ENCODE measurements around the gene CEACAM16.
"Not testable (repeated sequence)": the region's sequence is repeated elsewhere in the genome, so short reads cannot be mapped to it uniquely, and the experiment has no call there.

Gene CEACAM16

DNA sequence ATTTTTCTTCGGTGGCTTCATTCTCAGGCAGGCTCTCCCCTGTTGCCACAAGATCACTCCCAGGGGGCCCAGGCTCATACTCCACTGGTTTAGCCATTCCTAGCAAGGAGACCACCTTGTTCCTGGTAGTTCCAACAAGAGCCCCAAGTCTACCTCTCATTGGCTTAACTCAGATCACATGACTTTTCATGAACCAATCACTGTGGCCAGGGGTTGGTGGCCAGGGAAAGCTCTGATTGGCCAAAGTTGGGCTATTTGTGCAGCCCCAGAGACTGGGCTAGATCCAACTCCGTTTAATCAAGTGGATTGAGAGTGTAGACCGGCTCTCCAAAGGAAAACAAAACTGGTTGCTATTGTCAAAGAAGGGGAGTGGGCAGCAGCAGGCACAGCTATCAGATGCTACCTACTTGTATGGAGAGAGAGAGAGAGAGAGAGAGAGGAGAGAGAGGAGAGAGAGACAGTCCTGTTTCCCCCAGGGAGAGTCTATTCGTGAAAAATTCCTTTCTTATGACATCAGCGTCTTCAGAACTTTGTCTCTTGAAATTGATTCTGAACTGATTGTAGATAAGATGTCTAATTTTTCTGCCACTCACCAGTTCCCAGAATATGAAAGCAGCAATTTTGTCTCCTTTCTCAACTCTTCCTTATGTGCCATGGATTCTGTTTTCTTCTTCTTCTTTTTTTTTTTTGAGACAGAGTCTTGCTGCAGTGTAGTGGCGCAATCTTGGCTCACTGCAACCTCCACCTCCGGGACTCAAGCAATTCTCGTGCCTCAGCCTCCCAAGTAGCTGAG lies 21.7 kb upstream of the CEACAM16 start:
- peak in 3 of 4 experiments; percentile 30 to 52 (median 50) for DNase-seq

DNA sequence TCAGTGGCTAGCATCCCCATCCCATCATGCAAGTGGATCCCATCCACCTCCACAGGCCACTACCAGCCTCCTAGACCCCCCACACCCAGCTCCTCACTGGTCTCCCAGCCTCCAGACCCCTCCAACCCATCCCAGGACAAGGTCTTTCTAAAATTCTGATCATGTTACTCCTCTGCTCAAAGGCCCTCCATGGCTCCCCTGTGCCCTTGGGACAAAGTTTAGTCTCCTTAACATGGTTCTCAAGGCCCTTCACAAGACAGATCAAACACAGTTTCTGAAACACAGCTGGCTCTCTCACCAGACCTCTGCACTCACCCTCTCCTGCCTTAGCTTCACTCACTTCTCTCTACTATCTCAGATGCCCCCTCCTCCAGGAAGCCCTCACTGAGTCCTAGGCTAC lies 18.4 kb upstream of the CEACAM16 start:
- no peak for DNase-seq

DNA sequence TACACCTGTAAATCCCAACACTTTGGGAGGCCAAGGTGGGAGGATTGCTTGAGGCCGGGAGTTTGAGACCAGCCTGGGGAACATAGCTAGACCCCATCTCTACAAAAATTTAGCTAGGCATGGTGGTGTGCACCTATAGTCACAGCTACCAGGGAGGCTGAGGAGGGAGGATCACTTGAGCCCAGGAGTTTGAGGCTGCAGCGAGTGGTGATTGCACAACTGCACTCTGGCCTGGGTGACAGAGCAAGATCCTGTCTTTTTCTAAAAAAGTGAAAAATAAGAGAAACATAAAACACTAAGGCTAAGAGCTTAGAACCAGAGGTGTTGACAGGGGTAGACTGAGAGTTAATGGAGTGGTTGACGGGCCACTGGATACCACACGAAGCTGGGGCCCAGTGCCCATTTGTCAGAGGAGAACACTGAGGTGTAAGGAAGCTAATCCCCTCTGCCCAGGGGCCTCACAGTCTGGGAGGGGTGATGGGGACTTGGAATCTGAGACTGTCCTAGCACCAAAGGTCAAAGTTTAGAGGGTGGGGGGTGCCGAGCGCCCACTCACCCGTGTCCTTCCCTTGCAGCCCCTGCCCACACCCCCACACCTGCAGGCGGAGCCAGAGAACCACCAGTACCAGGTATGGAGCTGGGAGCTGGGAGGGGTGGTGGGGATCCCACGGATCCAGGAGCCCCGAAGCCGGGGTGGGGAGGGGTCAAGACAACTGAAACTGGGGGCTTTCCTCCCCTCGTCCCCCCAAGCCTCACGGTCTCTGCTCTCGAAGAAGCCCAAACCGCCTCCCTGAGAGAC lies 16.8 kb upstream of the CEACAM16 start:
- DNase-seq: no peak

DNA sequence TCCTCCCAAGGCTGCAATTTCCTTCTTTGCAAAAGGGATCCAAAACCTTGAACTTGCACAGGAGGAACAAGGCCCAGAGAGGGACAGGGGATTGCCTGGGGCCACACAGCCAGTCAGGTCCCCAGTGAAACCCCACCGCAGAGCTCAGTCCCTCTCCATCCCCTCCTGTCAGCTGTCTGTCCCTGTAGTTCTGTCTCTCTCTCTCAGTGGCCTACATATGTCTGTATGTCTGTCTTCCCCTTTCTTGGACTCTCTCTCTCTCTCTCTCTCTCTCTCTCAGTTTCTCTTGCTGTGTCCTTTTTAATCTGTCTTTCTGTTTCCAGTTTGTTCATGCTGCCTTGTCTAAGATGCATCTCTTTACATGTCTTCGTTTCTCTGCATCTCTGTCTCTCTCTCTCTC lies 16.1 kb upstream of the CEACAM16 start:
- peak in 3 of 4 experiments; percentile 19 to 41 (median 23) for DNase-seq

DNA sequence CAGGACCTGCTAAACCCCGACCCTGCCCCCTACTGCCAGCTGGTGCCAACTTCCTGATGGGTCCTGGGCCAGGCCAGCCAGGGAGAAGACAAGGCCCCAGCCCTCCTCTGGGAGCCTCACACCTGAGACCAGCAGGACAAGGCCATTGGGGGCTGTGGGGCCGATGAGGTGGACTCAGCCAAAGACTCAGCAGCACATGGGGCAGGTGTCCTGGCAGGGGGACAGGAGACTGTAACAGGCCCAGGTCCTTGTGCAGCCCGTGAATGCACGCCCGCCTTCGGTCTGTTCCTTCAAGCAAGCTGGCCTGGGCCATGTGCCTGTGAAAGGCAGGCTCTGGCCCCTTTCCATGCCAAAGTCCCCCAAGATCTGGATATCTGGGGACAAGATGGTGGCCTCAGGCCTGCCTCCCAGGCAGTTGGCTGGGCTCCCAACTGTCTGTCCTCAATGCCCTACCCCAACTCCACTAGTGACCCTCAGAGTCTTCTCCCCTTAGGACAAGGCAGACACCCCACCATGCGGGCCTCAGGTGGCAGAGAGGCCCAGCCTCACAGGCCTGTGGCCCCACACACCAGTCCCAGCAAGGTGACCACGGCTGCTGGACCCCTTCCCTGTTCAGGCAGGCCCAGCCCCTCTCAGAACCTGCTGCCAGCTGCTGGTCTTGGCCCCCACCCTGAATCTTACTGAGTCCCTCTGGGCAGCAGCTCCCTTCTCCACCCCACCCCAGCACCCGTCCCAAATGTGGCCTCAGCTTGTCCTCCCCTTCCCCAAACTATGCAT lies 15.3 kb upstream of the CEACAM16 start:
- DNase-seq: peak in 1 of 4 experiments; percentile 17

DNA sequence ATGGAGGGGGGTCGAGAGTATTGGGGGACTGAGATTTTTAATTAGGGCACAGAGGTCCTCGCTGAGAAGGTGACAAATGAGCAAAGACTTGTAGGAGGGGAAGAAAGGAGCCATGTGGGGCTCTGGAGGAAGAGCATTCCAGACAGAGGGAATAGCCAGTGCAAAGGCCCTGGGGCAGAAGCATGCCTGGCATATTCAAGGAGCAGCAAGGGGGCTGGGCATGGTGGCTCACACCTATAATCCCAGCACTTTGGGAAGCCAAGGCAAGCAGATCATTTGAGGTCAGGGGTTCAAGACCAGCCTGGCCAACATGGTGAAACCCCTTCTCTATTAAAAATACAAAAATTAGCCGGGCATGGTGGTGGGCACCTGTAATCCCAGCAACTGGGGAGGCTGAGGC lies 14.6 kb upstream of the CEACAM16 start:
- not testable (repeated sequence) for DNase-seq

DNA sequence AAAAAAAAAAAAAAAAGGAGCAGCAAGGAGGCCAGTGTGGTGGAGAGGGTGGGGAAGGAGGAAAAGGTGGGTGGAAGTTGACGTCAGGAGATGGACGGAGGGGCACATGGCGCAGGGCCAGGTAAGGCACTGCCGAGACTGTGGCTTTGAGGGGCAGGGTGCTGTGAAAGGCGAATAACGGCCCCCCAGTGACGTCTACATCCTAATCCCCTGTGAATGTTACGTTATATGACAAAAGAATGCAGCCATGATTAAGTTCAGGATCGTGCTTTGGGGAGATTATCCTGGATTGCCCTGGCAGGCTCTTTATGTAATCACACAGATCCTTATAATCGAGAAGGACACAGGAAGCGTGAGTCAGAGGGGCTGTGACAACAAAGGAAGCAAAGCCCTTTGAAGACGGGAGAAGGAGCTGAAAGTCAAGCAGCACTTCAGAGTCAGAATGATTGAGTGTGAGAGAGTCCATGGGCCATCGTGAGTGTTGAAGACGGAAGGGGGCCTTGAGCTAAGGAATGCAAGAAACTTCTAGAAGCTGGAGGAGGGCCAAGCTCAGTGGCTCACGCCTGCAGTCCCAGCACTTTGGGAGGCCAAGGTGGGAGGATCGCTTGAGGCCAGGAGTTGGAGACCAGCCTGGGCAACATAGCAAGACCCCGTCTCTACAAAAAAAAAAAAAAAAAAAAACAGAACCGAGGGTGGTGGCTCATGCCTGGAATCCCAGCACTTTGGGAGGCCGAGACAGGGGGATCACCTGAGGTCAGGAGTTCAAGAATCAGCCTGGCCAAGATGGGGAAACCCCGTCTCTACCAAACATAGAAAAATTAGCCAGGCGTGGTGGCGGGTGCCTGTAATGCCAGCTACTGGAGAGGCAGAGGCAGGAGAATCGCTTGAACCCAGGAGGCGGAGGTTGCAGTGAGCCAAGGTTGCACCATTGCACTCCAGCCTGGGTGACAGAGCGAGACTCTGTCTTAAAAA lies 13.8 kb upstream of the CEACAM16 start:
- peak; percentile 69 to 87 (median 78) for DNase-seq

DNA sequence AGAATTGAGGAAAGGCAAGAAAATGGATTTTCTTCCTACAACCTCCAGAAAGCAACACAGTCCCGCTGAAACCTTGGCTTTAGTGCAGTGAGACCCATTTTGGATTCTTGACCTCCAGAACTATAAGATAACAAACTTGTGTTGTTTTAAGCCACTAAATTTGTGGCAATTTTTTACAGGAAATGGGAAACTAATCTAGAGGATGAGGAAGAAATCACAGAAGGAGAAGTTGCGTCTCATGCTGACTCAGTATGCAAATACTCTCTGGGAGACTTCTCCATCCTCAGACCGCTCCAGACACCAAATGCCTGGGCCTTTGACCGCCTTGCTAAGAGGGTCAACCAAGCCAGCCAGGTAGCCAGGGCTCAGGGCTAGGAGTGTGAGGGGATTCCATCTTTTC lies 13.1 kb upstream of the CEACAM16 start:
- peak; percentile 69 to 89 (median 82) for DNase-seq

DNA sequence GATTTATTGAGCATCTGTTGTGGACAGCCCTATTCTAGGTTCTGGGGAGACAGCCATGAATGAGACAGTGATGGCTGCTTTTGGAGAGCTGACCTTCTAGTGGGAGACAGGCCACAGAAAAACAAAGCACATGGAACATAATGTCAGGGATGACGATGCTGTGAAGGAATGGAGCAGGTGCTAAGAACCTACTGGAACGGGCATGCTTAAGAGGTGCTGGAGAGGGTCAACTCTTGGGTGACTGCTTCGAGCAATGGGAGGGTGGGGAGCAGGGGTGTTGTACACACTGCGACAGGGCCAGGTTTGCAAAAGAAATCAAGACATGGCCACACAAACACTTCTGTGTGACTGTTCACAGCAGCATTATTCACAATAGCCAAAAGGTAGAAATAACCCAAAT lies 12.1 kb upstream of the CEACAM16 start:
- DNase-seq: no peak

DNA sequence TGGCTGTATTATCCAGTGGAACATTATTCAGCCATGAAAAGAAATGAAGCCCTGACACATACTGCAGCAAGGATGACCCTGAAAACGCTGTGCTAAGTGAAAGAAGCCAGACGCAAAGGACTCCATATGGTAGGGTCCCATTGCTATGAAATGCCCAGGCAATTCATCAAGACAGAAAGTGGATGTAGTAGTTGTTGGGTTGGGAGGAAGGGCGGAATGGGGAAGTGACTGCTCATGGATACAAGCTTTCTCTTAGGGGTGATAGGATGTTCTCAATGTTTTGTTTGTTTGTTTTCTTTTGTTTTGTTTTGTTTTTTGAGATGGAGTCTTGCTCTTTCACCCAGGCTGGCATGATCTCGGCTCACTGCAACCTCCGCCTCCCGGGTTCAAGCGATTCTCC lies 11.1 kb upstream of the CEACAM16 start:
- DNase-seq: peak; percentile 47 to 72 (median 64)

DNA sequence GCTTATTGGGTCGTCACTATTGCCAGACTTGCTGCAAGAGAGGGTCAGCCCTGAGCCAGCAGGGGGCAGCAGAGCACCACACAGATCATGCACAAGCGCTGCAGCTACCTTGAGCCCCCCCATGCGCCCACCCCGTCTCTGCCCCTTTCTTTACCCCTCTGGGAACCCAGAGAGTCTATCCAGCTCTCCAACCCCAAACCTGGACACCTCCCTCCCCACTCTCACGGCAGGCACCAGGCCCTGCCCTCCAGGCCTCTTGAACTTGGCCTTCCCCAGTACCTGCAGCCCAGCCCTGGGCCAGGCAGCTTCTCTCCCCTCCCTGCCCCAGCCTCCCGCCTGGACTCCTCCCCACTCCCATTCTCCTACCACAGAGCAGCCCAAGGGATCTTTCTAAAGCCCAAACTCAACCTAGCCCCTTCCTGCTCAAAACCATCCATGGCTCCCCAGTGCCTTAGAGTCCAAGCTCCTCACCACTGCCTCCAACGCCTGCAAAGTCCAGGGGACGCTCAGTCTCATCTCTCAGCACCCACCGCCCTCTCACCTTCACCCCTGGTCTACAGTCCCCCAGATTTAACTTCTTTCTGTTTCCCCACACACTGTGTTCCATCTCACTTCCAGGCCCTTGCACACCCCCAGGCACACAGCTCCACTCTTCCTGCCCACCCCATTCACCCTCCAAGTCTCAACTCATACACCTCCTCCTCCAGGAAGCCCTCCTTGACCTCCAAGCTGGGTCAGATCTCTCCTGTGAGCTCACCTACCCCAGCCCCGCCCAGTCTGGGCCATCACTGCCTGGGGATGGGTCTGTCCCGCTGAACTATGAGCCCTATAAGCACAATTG lies 9.4 kb upstream of the CEACAM16 start:
- DNase-seq: peak; percentile 70 to 91 (median 79)

DNA sequence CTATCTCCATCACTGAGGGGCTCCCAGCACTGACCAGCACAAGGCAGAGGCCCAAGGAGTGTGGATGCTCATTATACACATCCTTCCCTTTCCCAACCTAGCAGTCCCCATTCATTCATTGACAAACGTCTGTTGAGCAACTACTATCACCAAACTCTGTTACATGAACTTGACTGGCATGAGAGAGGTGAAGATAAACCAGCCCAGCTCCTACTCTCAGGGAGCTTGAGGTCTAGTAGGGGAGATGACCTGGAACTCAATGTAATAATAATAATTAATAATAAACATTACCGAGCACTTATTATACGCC lies 8.9 kb upstream of the CEACAM16 start:
- no peak for DNase-seq

DNA sequence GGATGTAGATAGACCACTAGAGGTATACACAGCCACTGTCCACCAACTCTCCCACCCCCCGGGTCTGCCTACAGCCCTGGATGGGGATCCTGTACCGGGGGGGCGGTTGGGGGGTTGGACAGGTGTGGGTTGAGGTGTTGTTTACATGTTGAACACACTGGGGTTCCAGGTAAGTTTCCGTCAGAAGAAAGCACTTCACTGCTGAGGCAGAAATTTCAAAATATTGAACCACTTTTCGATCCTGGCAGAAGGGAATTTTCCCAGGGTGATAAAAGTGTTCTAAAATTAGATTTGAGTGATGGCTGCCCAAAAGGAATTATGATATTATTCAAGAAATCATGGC lies 6.6 kb upstream of the CEACAM16 start:
- DNase-seq: peak in 1 of 4 experiments; percentile 18

DNA sequence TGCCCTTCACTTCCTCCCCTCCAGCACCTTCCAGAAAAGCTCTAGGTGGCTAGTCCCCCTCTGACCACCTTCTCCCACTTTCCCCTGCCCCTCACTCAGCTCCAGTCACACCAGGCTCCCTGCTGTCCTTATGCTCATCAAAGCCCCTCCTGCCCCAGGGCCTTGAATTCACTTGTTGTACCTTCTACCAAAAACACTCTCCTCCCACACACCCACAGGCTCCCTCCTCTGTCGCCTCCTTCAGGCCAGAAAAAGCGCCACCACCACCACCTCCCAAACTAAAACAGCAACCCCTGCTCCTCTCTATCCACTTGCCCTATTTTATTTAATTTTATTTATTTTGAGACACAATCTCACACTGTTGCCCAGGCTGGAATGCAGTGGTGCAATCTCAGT lies 4.8 kb upstream of the CEACAM16 start:
- peak in 3 of 4 experiments; percentile 24 to 50 (median 46) for DNase-seq

DNA sequence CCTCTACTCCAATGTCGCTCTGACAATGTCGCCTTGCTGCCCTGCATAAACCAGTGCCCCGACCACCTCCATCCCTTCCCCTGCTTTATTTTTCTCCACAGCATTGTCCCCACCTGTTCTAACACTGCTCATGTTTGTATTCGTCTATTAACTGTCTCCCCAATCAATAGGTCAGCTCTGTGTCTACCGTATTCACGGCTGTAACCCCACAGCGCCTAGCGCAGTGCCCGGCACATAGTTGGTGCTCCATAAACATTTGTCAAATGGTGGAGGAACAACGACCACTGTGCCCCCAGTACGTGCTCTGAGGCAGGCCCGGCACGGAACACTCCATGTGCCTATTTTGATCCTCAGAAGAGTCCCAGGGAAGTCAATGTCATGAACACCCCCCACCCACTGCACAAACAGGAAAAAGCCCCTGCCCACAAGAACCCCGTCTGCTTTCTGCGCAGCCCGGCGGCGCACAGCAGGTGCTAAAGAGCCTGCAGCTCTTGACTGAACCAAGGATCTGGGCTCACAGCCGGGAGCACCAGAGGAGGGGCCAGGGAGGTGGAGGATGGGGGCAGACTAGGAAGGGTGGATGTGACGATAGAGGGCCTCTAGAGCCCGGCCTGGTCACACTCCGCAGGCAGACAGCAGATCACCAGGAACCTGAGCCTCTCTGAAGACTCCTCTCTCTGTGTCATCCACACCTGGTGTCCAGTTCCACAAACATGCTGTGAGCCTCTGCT lies 1.8 kb upstream of the CEACAM16 start:
- no peak for DNase-seq

DNA sequence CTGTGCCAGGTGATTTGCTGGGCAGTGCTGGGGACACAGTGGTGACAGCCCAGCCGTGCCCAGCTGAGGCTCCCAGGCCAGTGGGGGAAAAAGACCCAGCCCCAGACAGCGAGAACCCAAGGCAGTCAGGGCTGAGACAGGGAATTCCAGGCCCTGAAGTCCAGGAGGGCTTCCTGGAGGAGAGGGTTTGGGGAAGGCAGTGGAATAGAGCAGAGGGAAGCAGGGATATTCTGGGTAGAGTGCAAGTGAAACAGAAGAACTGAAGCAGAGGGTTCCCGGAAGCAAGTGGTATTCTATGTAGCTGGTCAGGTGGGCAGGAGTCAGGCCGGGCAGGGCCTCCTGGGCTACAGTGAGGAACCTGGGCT lies 1.3 kb upstream of the CEACAM16 start:
- DNase-seq: no peak

DNA sequence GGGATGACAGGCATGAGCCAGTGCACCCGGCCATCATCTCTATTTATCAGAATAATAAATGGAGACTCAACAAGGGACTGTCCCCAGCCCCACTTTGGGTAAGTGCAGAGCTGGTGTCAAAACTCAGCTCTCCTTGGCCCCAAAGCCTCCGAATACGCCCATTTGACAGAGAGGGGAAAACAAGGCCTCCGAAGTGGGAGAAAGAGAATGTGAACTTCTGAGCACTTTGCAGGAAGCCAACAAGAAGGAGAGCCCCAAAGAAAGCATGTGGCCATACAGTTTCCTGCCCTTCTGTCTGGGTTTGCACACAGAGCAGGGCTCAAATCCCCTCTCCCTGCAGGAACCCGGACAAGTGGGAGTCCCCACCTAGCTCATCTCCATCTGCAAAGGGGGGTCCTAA lies 1.6 kb downstream of the CEACAM16 start:
- DNase-seq: no peak

DNA sequence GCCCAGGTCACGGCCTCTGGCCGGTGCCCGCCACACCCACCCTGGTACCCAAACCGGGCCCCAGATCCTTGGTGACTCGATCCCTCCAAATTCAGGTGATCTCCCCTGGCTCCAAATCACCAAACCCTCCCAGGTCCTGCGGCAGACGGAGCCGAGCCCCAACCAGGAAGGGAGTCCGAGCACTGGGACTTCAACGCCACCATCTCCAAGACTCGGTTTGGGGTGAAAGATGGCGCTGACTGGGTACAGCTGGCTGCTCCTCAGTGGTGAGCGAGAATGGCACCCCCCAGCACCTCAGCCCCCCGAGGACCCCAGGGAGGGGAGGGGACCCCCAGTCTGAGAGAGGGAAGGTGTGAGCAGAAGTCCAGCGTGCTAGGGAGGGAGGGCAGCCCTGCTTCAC lies 2.3 kb downstream of the CEACAM16 start:
- DNase-seq: no peak

DNA sequence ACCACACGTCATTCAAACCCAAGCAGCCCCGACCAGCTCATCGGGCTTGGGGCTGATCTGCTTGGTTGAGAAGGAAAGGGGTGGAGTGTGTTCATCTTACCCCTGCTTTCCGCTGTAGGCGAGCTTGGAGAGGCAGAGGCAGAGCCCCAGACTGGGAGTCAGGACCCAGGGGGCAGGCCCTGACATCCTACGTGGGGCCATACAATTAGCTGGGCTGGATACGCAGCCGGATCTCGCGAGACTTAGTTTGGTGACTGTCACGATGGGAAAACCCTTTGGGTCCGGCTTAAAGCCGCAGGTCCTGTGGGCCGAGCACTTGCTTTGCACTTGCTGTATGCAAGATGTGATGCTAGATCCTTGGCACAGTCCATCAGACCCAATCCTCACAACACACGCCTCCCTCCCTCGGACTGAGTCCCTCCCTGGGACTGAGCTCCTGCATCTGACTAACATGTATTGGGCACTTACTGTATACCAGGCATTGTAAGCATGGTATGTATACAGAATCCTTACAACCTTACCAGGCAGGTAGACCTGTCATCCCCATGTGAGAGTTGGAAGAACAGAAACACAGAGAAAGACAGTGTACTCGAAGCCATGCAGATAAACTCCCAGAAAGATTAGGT lies 3.7 kb downstream of the CEACAM16 start:
- DNase-seq: no peak

Measured in suppressor macrophage (primary cell).